Type B pancreatic cell (in vitro differentiated cells): ENCODE measurements around the gene NSUN7. TPM values are rescaled to one million over a fixed set of nuclear protein-coding genes. Genes with fewer than 3 reads are reported as not detected.

Experiments used
- DNase-seq: peaks from one replicate; pipeline ENCODE4 v3.0.0; 2021; ENCODE audit warnings: mixed read lengths; ENCODE audit not compliant: unreplicated experiment; ENCODE audit errors: extremely low spot score
- H3K27ac Mint-ChIP-seq: 2 replicates; pipeline ENCODE4 v1.8.0; 2021; ENCODE audit warnings: mild to moderate bottlenecking, mixed read lengths
- H3K27me3 Mint-ChIP-seq: 2 replicates; pipeline ENCODE4 v1.8.0; 2021; ENCODE audit warnings: mixed read lengths
- H3K36me3 Mint-ChIP-seq: 2 replicates; pipeline ENCODE4 v1.8.0; 2021; ENCODE audit warnings: mixed read lengths
- H3K4me1 Mint-ChIP-seq: one replicate; pipeline ENCODE4 v1.8.0; 2021; ENCODE audit warnings: mixed read lengths; ENCODE audit not compliant: unreplicated experiment
- H3K4me3 Mint-ChIP-seq: 2 replicates; pipeline ENCODE4 v1.8.0; 2021; ENCODE audit warnings: mild to moderate bottlenecking, mixed read lengths
- H3K9me3 Mint-ChIP-seq: 2 replicates; pipeline ENCODE4 v1.8.0; 2021; ENCODE audit warnings: mixed read lengths
- CTCF ChIP-seq: fragments of 200-600 bp; sonication (generic); conservative IDR thresholded peaks from 2 replicates; pipeline ENCODE4 v1.5.0; 2021; ENCODE audit warnings: antibody characterized with exemption, mild to moderate bottlenecking
- total RNA-seq: library from RNA; stranded (reverse); gene quantifications from 2 replicates; pipeline ENCODE4 v1.2.1, GENCODE V29; 2021; ENCODE audit warnings: low replicate concordance

The NSUN7 gene
- total RNA-seq, 1 donor from 2014 or later, result 8.3 TPM

GRCh38 chr4:40720916-40721315 lies 28.8 kb upstream of the NSUN7 start:
- no peak for DNase-seq
- Mint-ChIP-seq H3K36me3 (no peaks in the 10 kb centered on the region), H3K9me3 (no peaks in the 10 kb centered on the region), H3K27me3 (no peaks in the 10 kb centered on the region), H3K4me1 (peaks cover 22% of the 10 kb centered on the region), H3K4me3 (no peak overlapping the region), H3K27ac (peak overlapping the region; percentile 48)
- no peak for TF ChIP-seq CTCF

- Mint-ChIP-seq H3K27ac (no peak overlapping the region), H3K27me3 (no peaks in the 10 kb centered on the region), H3K4me3 (no peak overlapping the region), H3K4me1 (peaks cover 22% of the 10 kb centered on the region), H3K9me3 (no peaks in the 10 kb centered on the region), H3K36me3 (no peaks in the 10 kb centered on the region)
- no peak for DNase-seq
- no peak for TF ChIP-seq CTCF
Measured at GRCh38 chr4:40721730-40722171, 28.0 kb upstream of the NSUN7 start.

- DNase-seq, result no peak
- no peak overlapping the region for H3K27ac Mint-ChIP-seq
- H3K4me3 Mint-ChIP-seq, result no peak overlapping the region
- TF ChIP-seq CTCF, result no peak
- no peaks in the 10 kb centered on the region for H3K36me3 Mint-ChIP-seq
- H3K9me3 Mint-ChIP-seq, result no peaks in the 10 kb centered on the region
- no peaks in the 10 kb centered on the region for H3K27me3 Mint-ChIP-seq
- H3K4me1 Mint-ChIP-seq, result peaks cover 22% of the 10 kb centered on the region
Measured at GRCh38 chr4:40722576-40723161, 27.1 kb upstream of the NSUN7 start.

- H3K27ac Mint-ChIP-seq, result no peak overlapping the region
- H3K4me3 Mint-ChIP-seq, result no peak overlapping the region
- DNase-seq, result no peak
- no peaks in the 10 kb centered on the region for H3K36me3 Mint-ChIP-seq
- H3K9me3 Mint-ChIP-seq, result no peaks in the 10 kb centered on the region
- peaks cover 19% of the 10 kb centered on the region for H3K4me1 Mint-ChIP-seq
- TF ChIP-seq CTCF, result no peak
- H3K27me3 Mint-ChIP-seq, result no peaks in the 10 kb centered on the region
Measured at GRCh38 chr4:40723728-40724127, 26.0 kb upstream of the NSUN7 start.

- H3K27ac Mint-ChIP-seq, result peak overlapping the region; percentile 42
- no peak for TF ChIP-seq CTCF
- H3K27me3 Mint-ChIP-seq, result no peaks in the 10 kb centered on the region
- H3K36me3 Mint-ChIP-seq, result no peaks in the 10 kb centered on the region
- peaks cover 4% of the 10 kb centered on the region for H3K9me3 Mint-ChIP-seq
- DNase-seq, result no peak
- peaks cover 10% of the 10 kb centered on the region for H3K4me1 Mint-ChIP-seq
- no peak overlapping the region for H3K4me3 Mint-ChIP-seq
Measured at GRCh38 chr4:40728333-40728732, 21.4 kb upstream of the NSUN7 start.

DNA sequence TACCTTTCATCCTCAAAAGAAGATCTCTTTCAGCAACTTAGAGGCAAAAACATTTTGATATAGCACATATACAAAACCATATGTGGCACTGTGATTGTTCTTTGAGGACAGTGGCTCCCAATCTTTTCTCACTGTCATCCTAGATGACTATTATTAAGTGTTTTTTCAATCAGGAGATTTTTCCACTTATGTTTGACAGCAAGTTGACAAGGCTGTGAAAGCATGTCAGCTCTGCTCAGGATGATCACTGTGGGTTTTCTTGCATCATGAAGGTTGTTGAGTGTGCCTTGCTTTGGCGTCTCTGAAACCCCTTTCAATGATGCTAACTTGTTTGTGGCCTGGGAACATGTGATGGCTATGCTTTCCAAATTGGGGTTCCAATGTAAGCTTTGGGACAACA lies 20.2 kb upstream of the NSUN7 start:
- Mint-ChIP-seq H3K4me3 (no peak overlapping the region), H3K27ac (no peak overlapping the region), H3K36me3 (no peaks in the 10 kb centered on the region), H3K27me3 (no peaks in the 10 kb centered on the region), H3K4me1 (peaks cover 10% of the 10 kb centered on the region), H3K9me3 (peaks cover 4% of the 10 kb centered on the region)
- TF ChIP-seq CTCF, result no peak
- no peak for DNase-seq
